Measurements from ENCODE around the gene ELAC1. TPM values are rescaled to one million over a fixed set of nuclear protein-coding genes. Genes with fewer than 3 reads are reported as not detected.

Gene ELAC1
- total RNA-seq, 1 donor from 2014 or later, result 15.5 TPM

DNA sequence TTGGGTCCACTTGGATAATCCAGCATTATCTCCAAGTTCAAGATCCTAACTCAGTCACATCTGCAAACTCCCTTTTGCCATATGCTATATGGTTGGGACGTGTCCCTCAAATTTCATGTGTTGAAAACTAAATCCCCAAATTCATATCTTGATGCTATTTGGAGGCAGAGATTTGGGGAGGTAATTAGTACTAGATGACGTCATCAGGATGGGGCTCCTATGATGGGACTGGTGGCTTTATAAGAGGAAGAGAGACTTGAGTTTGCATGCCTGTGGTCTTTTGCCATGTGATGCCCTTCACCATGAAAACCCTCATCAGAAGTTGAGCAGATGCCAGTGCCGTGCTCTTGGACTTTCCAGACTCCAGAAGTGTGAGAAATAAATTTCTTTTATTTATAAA lies 45.4 kb downstream of the ELAC1 start:
- Histone ChIP-seq H3K9me3 (no peaks in the 10 kb centered on the region), H3K36me3 (no peaks in the 10 kb centered on the region), H3K4me1 (no peaks in the 10 kb centered on the region), H3K27ac (no peak overlapping the region), H3K4me3 (no peak overlapping the region), H3K27me3 (no peaks in the 10 kb centered on the region)
- TF ChIP-seq POLR2A (IDR thresholded peaks at IDR 0.05), result no peak
- TF ChIP-seq, protein P1, sequence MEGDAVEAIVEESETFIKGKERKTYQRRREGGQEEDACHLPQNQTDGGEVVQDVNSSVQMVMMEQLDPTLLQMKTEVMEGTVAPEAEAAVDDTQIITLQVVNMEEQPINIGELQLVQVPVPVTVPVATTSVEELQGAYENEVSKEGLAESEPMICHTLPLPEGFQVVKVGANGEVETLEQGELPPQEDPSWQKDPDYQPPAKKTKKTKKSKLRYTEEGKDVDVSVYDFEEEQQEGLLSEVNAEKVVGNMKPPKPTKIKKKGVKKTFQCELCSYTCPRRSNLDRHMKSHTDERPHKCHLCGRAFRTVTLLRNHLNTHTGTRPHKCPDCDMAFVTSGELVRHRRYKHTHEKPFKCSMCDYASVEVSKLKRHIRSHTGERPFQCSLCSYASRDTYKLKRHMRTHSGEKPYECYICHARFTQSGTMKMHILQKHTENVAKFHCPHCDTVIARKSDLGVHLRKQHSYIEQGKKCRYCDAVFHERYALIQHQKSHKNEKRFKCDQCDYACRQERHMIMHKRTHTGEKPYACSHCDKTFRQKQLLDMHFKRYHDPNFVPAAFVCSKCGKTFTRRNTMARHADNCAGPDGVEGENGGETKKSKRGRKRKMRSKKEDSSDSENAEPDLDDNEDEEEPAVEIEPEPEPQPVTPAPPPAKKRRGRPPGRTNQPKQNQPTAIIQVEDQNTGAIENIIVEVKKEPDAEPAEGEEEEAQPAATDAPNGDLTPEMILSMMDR (IDR thresholded peaks at IDR 0.05), result no peak
- TF ChIP-seq POLR2AphosphoS5 (IDR thresholded peaks at IDR 0.05; ENCODE audit: insufficient read depth in 1 of 2, low read depth in 1 of 2), result no peak
- DNase-seq (ENCODE audit: extremely low spot score in 2 of 2), result no peak
- intact Hi-C loops (cut with DNase I), result no loop called here

DNA sequence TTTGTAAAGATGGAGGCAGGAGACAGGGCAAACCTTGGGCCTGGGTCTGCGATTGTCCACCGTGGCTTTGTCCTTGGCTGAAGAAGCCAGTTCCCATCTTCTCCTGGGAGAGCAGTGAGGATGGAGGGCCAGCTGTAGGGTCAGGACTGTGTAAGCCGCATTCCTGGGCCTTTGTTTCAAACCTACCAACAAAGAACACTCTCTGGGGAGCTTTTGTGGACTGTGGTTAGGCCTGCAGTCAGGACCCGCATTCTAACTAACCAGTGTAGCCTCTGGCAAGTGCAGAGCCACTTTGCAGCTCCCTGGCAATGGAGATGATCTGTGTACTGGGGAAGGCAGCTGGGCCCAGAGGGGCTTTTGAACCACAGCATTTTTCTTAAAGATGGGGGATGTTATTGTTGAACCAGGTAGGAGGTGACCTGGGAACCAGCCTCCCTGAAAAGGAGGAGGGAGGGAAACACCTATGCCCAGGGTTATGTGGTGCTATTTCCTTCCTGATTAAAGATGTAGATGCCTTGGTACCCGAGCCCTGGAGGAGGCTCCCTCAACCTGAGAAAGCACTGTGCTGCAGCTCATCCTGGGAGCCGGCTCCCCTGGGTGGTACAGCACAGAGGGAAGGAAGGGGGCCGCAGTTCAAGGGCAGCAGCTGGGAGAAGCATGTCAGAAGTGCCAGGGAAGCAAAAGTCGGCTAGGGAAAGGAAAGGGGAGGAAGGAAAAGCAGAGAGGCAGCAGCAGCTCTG lies 49.5 kb downstream of the ELAC1 start:
- no peaks in the 10 kb centered on the region for H3K9me3 ChIP-seq
- H3K4me1 ChIP-seq, result no peaks in the 10 kb centered on the region
- DNase-seq (ENCODE audit: extremely low spot score in 2 of 2), result no peak
- intact Hi-C loops (cut with DNase I), result no loop called here
- H3K4me3 ChIP-seq, result no peak overlapping the region
- no peak overlapping the region for H3K27ac ChIP-seq
- no peaks in the 10 kb centered on the region for H3K27me3 ChIP-seq
- TF ChIP-seq POLR2A (IDR thresholded peaks at IDR 0.05) (no peak), POLR2AphosphoS5 (IDR thresholded peaks at IDR 0.05; ENCODE audit: insufficient read depth in 1 of 2, low read depth in 1 of 2) (no peak)
- TF ChIP-seq, protein P1 (IDR thresholded peaks at IDR 0.05), result no peak
- H3K36me3 ChIP-seq, result no peaks in the 10 kb centered on the region

DNA sequence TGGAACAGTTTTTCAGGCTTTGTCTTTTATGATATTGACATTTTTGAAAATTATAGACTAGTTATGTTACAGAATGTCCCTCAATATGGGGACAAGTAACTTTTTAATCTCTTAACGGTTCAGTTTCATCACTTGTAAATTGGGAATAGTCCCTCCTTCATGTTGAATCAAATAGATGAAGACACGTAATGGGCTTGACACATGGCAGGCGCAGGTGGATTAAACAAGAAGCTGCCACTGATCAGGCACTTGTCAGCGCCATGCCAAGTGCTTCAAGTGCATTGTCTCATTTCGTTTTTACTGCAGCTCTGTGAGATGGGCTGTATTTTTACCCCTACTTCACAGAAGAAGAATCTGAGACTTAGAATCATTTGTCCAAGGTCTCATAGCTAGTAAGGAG lies 52.7 kb downstream of the ELAC1 start:
- TF ChIP-seq POLR2A (IDR thresholded peaks at IDR 0.05) (no peak), POLR2AphosphoS5 (IDR thresholded peaks at IDR 0.05; ENCODE audit: insufficient read depth in 1 of 2, low read depth in 1 of 2) (no peak)
- TF ChIP-seq, protein P1 (IDR thresholded peaks at IDR 0.05), result no peak
- Histone ChIP-seq H3K4me1 (no peaks in the 10 kb centered on the region), H3K27me3 (no peaks in the 10 kb centered on the region), H3K9me3 (no peaks in the 10 kb centered on the region), H3K27ac (no peak overlapping the region), H3K4me3 (no peak overlapping the region), H3K36me3 (no peaks in the 10 kb centered on the region)
- DNase-seq (ENCODE audit: extremely low spot score in 2 of 2), result no peak
- intact Hi-C loops (cut with DNase I), result no loop called here

DNA sequence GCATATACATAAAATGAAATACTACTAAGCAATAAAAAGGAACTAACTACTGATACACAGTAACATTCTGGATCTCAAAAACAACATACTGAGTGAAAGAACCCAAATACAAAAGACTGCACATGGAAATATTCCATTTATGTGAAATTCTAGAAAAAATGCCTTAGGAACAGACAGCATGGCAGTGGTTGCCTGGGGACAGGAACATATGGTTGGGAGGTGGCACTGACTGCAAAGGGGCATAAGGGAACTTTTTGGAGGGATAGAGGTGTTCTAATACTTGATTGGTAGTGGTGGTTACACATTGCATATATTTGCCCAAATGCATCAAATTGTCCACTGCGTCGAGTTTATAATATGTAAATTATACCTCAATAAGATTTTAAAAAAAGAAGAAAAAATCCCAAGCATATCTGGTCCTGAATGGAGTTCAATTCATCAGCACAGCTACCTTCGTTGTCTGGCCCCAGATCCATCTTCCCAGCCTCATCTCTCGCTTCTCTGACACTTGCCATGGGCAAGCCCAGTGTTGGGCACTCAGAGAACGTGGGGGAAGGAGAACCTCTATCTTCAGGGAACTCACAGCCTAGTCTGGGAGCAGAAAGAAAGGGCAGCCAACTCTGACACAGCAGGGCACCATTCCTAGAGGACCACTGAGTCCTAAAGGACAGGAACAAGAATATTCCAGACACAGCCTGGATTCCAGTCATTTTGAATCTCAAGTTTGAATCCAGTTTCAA lies 53.6 kb downstream of the ELAC1 start:
- TF ChIP-seq, protein P1 (IDR thresholded peaks at IDR 0.05), result no peak
- TF ChIP-seq POLR2A (IDR thresholded peaks at IDR 0.05) (no peak), POLR2AphosphoS5 (IDR thresholded peaks at IDR 0.05; ENCODE audit: insufficient read depth in 1 of 2, low read depth in 1 of 2) (no peak)
- intact Hi-C loops (cut with DNase I), result no loop called here
- Histone ChIP-seq H3K27ac (no peak overlapping the region), H3K9me3 (no peaks in the 10 kb centered on the region), H3K4me3 (no peak overlapping the region), H3K4me1 (peaks cover under 1% of the 10 kb centered on the region), H3K36me3 (no peaks in the 10 kb centered on the region), H3K27me3 (no peaks in the 10 kb centered on the region)
- no peak for DNase-seq (ENCODE audit: extremely low spot score in 2 of 2)

DNA sequence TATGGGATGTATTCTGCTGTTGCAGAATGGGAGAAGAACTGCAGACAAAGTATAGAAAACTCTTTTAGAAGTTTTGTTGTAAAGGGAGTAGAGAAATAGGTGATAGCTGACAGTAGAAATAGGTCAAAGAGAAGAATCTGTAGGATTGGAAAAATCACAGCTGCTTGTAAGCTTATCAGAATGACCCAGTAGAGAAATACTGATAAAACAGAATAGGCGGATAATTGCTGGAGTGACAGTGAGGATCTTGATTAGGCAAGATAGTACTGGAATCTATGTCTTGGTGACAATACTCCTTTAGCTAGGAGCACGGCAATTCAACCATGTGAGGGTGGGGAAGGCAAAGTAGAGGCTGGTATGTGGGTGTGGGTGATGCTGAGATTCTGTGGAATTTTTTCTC lies 57.7 kb downstream of the ELAC1 start:
- Histone ChIP-seq H3K4me3 (no peak overlapping the region), H3K9me3 (no peaks in the 10 kb centered on the region), H3K27ac (no peak overlapping the region), H3K4me1 (peaks cover 23% of the 10 kb centered on the region), H3K27me3 (no peaks in the 10 kb centered on the region), H3K36me3 (no peaks in the 10 kb centered on the region)
- TF ChIP-seq, protein P1 (IDR thresholded peaks at IDR 0.05), result no peak
- TF ChIP-seq POLR2A (IDR thresholded peaks at IDR 0.05) (no peak), POLR2AphosphoS5 (IDR thresholded peaks at IDR 0.05; ENCODE audit: insufficient read depth in 1 of 2, low read depth in 1 of 2) (no peak)
- DNase-seq (ENCODE audit: extremely low spot score in 2 of 2), result no peak
- intact Hi-C loops (cut with DNase I), result loop anchor here (5.0 kb wide), 1 partner anchor 58 kb away; the partner anchor contains the start of gene ELAC1
